Fibroblast of mammary gland (primary cell): ENCODE measurements around the gene SMAD2.

Experiments
- DNase-seq: peaks from one replicate; pipeline ENCODE4 v3.0.0-alpha.2; 2010; ENCODE audit warnings: low read depth
- H3K4me3 ChIP-seq: 2 replicates; pipeline ENCODE4 v1.5.1; 2011; ENCODE audit warnings: low read depth, mild to moderate bottlenecking, low read length, moderate library complexity; ENCODE audit not compliant: control insufficient read depth
- TF ChIP-seq, protein P1 (sequence below): conservative IDR thresholded peaks from 2 replicates; pipeline ENCODE4 v1.5.1; 2011; ENCODE audit warnings: low read depth, low read length, inconsistent platforms; ENCODE audit not compliant: control insufficient read depth, insufficient read depth

SMAD2 gene

DNA sequence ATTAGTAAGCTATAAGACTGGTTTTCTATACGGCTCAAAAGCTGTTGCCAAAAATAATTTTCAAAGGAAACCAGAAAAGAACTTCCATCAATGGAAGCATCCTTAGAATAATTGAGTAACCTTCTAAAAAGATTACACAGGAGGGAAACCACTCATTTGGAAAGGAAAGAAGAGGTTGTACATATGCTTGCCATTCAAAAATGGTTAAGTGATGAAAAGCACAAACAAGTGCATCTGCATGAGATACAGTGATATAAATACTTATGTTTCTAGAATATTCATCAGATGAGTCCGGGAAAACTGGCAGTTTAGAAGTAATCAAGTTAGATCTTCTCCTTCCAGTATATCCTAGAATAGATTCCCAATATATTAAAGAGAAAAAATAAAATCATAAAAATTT, 20.1 kb upstream of the SMAD2 start:
- DNase-seq: no peak

DNA sequence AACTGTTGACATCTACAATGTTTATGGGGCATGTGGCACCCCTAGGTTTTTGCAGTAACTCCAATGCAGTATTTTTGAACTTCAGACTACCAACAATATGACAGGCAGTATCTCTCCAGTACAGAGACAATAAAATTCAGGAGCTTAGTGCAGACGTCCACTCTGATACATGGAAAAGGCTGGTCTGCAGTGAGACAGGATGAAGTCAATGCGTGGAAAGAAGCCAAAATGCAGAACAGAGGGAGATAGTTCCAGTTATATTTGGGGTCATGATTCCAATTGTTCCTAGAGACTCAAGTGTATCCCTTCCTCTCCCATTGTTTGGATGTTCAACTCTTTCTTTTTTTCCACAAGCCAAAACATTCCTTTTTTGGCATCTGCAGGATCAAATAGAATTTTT, 18.7 kb upstream of the SMAD2 start:
- no peak overlapping the region for H3K4me3 ChIP-seq
- no peak for DNase-seq
- TF ChIP-seq, protein P1, sequence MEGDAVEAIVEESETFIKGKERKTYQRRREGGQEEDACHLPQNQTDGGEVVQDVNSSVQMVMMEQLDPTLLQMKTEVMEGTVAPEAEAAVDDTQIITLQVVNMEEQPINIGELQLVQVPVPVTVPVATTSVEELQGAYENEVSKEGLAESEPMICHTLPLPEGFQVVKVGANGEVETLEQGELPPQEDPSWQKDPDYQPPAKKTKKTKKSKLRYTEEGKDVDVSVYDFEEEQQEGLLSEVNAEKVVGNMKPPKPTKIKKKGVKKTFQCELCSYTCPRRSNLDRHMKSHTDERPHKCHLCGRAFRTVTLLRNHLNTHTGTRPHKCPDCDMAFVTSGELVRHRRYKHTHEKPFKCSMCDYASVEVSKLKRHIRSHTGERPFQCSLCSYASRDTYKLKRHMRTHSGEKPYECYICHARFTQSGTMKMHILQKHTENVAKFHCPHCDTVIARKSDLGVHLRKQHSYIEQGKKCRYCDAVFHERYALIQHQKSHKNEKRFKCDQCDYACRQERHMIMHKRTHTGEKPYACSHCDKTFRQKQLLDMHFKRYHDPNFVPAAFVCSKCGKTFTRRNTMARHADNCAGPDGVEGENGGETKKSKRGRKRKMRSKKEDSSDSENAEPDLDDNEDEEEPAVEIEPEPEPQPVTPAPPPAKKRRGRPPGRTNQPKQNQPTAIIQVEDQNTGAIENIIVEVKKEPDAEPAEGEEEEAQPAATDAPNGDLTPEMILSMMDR: no peak

More for the DNA sequence above, 20.1 kb upstream of the SMAD2 start:
- H3K4me3 ChIP-seq: no peak overlapping the region
- TF ChIP-seq, protein P1: no peak

DNA sequence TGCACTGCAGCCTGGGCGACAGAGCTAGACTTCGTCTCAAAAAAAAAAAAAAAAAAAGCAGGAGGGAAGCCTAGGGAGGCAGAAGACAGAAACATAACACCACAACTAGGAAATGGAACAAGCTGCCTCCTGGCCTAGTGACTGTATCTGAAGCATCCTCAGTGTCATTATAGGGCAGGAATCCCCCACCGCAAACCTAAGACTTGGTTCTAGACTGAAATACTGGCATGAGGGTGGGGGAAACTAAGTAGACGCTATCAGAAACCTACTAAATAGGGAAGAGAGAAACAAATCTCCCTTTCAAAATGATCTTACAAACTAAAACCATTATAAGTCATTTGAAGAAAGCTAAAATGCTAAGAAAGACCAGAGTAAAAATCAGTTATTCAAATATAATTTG, 16.4 kb upstream of the SMAD2 start:
- DNase-seq: no peak
- H3K4me3 ChIP-seq: no peak overlapping the region
- TF ChIP-seq, protein P1: no peak

DNA sequence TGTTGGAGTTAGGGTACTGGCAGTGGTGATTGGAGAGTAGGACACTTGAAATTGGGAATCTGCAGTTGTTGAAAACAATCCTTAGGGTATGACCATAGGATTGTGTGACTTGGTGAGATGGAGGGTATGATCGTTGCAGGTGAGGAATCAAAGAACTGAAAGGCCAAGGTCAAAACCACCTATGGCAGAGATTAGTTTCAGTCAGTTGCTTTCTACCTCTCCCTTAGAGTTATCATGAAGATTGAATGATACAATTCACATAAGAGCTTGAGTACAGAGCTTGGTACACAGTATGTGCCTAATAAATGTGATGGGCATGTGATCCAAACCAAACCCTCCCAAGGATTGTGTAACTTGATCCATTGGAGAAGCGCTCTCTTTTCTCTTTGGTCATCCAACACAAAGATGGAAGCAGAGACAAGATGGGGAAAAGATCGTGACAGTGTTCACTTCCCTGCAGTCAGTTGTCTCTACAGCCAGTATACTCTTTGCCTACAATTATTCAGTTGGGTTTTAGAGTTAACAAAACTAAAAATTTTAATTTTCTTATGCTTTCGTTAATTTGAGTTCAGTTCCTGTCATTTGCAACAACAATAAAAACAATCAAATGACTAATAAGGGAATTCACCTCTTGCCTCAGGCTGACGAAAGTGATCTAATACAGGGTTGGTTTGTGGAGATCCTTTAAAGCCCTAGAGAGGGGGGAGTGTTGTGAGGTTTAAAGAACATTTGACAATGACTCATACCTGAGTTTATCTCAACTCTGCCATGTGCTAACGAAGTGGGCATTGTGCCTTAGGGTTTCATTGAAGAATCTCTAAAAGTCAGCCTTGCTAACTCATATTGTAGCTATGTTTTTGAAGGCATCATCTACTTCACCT, 14.8 kb upstream of the SMAD2 start:
- H3K4me3 ChIP-seq: no peak overlapping the region
- TF ChIP-seq, protein P1: no peak
- peak; percentile 75 for DNase-seq

DNA sequence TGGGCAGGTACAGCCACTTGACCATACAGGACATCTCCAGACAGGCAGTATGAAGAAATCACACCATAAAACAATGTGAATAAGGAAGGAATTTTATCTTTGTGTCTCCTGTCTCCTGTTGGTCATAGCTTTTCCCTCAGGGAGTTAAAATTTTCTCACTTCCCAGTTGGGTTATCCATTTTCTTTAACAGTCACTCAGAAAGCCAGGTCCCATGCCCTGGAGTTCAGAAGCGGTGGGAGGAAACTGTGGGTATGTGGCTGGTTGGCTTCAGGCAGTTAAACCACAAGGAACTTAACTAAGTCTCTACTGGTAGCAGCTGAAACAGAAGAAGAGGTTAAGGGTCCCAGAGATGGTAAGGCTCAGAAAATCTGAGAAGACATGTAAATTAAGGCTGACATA, 6.5 kb upstream of the SMAD2 start:
- no peak for DNase-seq
- TF ChIP-seq, protein P1: no peak
- no peak overlapping the region for H3K4me3 ChIP-seq

DNA sequence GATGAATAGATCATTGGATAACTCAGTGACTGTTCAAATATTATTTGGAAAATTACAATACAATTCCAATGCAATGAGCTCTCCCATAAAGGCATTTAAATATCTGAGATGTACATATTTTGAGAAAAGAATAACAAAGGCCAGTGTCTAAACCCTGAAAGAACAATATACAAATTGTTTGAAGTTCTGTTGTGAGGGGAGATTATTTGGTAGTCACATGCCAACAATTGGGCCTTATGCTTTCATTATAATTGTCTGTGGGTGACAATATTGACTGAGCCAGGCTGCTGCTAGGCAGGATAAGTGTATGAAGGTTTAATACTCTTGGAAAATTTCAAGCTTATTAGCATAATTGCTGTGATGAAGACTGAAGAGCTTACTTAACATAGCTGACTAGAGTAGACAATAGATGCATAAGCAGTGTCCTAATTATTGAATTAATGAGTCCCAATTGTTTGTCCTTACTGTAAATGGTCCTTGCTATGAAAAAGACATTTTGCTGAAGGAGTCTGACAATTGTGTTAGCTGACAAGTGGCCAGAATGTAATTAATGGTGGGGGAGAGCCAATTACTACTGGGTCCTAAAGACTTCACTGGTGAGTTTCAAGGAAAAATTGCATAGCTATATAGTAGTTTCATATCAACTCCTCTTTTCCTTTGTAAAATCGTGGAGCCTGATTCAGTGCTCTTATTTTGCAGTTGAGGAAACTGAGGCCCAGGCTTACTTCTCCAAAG, 5.0 kb upstream of the SMAD2 start:
- TF ChIP-seq, protein P1: no peak
- DNase-seq: no peak
- H3K4me3 ChIP-seq: no peak overlapping the region
